ENCODE results near the gene NBPF14.
"Not testable (repeated sequence)": the region's sequence is repeated elsewhere in the genome, so short reads cannot be mapped to it uniquely, and the experiment has no call there.

DNA sequence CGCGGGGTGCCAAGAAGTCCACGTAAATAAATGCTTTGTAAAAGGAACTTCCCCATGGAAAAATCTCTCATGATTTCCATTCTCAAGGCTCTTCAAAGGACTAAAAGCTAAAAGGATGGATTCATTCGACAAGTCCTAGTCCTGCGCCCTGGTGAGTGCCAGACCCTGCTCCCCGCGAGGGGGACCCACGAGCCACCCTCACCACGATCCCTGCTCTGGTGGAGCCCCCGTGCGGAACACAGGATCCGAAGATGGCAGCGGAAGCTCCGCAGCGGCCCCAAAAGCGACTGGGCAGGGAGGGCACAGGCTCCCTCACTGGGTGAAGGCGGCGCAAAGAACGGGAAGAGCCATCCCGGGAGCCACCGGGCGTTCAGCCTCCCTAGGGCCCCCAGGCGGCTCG, 67.2 kb downstream of the NBPF14 start:
- TF ChIP-seq, protein P1, sequence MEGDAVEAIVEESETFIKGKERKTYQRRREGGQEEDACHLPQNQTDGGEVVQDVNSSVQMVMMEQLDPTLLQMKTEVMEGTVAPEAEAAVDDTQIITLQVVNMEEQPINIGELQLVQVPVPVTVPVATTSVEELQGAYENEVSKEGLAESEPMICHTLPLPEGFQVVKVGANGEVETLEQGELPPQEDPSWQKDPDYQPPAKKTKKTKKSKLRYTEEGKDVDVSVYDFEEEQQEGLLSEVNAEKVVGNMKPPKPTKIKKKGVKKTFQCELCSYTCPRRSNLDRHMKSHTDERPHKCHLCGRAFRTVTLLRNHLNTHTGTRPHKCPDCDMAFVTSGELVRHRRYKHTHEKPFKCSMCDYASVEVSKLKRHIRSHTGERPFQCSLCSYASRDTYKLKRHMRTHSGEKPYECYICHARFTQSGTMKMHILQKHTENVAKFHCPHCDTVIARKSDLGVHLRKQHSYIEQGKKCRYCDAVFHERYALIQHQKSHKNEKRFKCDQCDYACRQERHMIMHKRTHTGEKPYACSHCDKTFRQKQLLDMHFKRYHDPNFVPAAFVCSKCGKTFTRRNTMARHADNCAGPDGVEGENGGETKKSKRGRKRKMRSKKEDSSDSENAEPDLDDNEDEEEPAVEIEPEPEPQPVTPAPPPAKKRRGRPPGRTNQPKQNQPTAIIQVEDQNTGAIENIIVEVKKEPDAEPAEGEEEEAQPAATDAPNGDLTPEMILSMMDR (IDR thresholded peaks at IDR 0.05), result peak in 1 of 4 experiments; percentile 15
- not testable (repeated sequence) for TF ChIP-seq POLR2A, EP300, POLR2AphosphoS5 (IDR thresholded peaks at IDR 0.05)
